Lower leg skin (tissue), 4 donors: ENCODE results near the gene NOX5. TPM values are rescaled to one million over a fixed set of nuclear protein-coding genes. Genes with fewer than 3 reads are reported as not detected.

Experiments
- DNase-seq, 2 donors: peaks; one replicate each; pipeline ENCODE4 v3.0.0-alpha.2; 2019; ENCODE audit warnings: low spot score in 2 of 2
- H3K4me3 ChIP-seq: fragments of 200-600 bp; sonication (generic); 2 replicates; pipeline ENCODE4 v1.5.1; 2017; ENCODE audit warnings: mild to moderate bottlenecking, low read depth; ENCODE audit not compliant: poor library complexity, severe bottlenecking
- CTCF ChIP-seq, 3 donors: fragments of 450-650 bp; IDR thresholded peaks; one replicate each; pipeline ENCODE4 v1.5.1; 2016; ENCODE audit warnings: antibody characterized with exemption in 3 of 3, mild to moderate bottlenecking in 3 of 3, moderate library complexity in 2 of 3
- POLR2A ChIP-seq, 2 donors: fragments of 450-650 bp; IDR thresholded peaks; one replicate each; pipeline ENCODE4 v1.6.1; 2016 to 2017; ENCODE audit warnings: antibody characterized with exemption in 2 of 2, mild to moderate bottlenecking in 1 of 2, moderate library complexity in 1 of 2
- WGBS, 2 donors: methylation state at CpG; one replicate each; pipeline ENCODE4 v1.1.5; 2018; 5-methylcytosine and 5-hydroxymethylcytosine counted together
- intact Hi-C: fragments of 100-400 bp; cut with DNase I; formaldehyde crosslinking; loops from one replicate; pipeline ENCODE4 v1.15.0; 2023; ENCODE audit warnings: low total_unique reads
- total RNA-seq, 4 donors: library from RNA; depleted of rRNA; stranded (reverse); fragments of >200 nt; gene quantifications; one replicate each; pipeline ENCODE4 v1.1.0, GENCODE V29; 2016

NOX5 gene
- total RNA-seq, 4 donors from 2014 or later, result 0.04 to 0.29 (median 0.12) TPM

- intact Hi-C loops, result no loop called here
- 73% methylated on average over 3 of the region's 3 CpGs for WGBS, 2 donors
- TF ChIP-seq CTCF (IDR thresholded peaks at IDR 0.05), result no peak
- TF ChIP-seq POLR2A (IDR thresholded peaks at IDR 0.05), result no peak
These were observed 35.5 kb upstream of the NOX5 start for GRCh38 chr15:68979006-68979405.

GRCh38 chr15:68979816-68980215, 34.7 kb upstream of the NOX5 start:
- intact Hi-C loops, result no loop called here
- H3K4me3 ChIP-seq, result no peak overlapping the region
- DNase-seq, result no peak
- 94 to 100% methylated on average over 1 of the region's 1 CpG for WGBS, 2 donors
- TF ChIP-seq CTCF (IDR thresholded peaks at IDR 0.05), result no peak
- TF ChIP-seq POLR2A (IDR thresholded peaks at IDR 0.05), result no peak

More at GRCh38 chr15:68979006-68979405, 35.5 kb upstream of the NOX5 start:
- H3K4me3 ChIP-seq, result no peak overlapping the region
- no peak for DNase-seq

GRCh38 chr15:68980786-68981185, 33.7 kb upstream of the NOX5 start:
- TF ChIP-seq POLR2A (IDR thresholded peaks at IDR 0.05), result no peak
- TF ChIP-seq CTCF (IDR thresholded peaks at IDR 0.05), result no peak
- H3K4me3 ChIP-seq, result no peak overlapping the region
- DNase-seq, result no peak
- intact Hi-C loops, result no loop called here

GRCh38 chr15:68981941-68982340, 32.6 kb upstream of the NOX5 start:
- intact Hi-C loops, result no loop called here

GRCh38 chr15:68982976-68983563, 31.4 kb upstream of the NOX5 start:
- intact Hi-C loops, result loop anchor here (1.0 kb wide), 1 partner anchor 14 kb away; no protein-coding TSS in a partner anchor
- H3K4me3 ChIP-seq, result no peak overlapping the region
- DNase-seq, result no peak
- no peak for TF ChIP-seq POLR2A (IDR thresholded peaks at IDR 0.05)
- TF ChIP-seq CTCF (IDR thresholded peaks at IDR 0.05), result no peak
- WGBS, 2 donors, result 95 to 97% methylated on average over 6 of the region's 6 CpGs

More at GRCh38 chr15:68981941-68982340, 32.6 kb upstream of the NOX5 start:
- DNase-seq, result no peak
- no peak for TF ChIP-seq CTCF (IDR thresholded peaks at IDR 0.05)
- TF ChIP-seq POLR2A (IDR thresholded peaks at IDR 0.05), result no peak
- whole genome bisulfite sequencing, 2 donors, result 80 to 90% methylated on average over 4 of the region's 4 CpGs
- H3K4me3 ChIP-seq, result no peak overlapping the region

- no peak overlapping the region for H3K4me3 ChIP-seq
- WGBS, 2 donors, result 74 to 75% methylated on average over 4 of the region's 4 CpGs
- no peak for DNase-seq
- intact Hi-C loops, result loop anchor here (1.0 kb wide), 1 partner anchor 13 kb away; no protein-coding TSS in a partner anchor
- no peak for TF ChIP-seq CTCF (IDR thresholded peaks at IDR 0.05)
These were observed 30.5 kb upstream of the NOX5 start for GRCh38 chr15:68983961-68984481.
